ENCODE results near the gene LCORL. TPM values are rescaled to one million over a fixed set of nuclear protein-coding genes. Genes with fewer than 3 reads are reported as not detected.

LCORL gene
- total and polyA plus RNA-seq, 9 donors = 4.5 to 21.8 (median 16.6) TPM

GRCh38 chr4:17934286-17934685, 87.3 kb downstream of the LCORL start:
- TF ChIP-seq CTCF (IDR thresholded peaks at IDR 0.05) = no peak
- no peak for TF ChIP-seq POLR2A (IDR thresholded peaks at IDR 0.05)
- TF ChIP-seq EP300 (IDR thresholded peaks at IDR 0.05) = no peak
- Histone ChIP-seq H3K27ac (no peak overlapping the region), H3K4me3 (no peak overlapping the region), H3K9me3 (no peaks in the 10 kb centered on the region), H3K27me3 (no peaks in the 10 kb centered on the region), H3K4me1 (ENCODE audit: insufficient read depth) (no peaks in the 10 kb centered on the region), H3K36me3 (no peaks in the 10 kb centered on the region)
- DNase-seq = no peak
- intact Hi-C loops (cut with DNase I) = no loop called here

GRCh38 chr4:17933126-17933525, 88.4 kb downstream of the LCORL start:
- H3K4me3 ChIP-seq = no peak overlapping the region
- H3K27me3 ChIP-seq = no peaks in the 10 kb centered on the region
- TF ChIP-seq EP300 (IDR thresholded peaks at IDR 0.05) (no peak), CTCF (IDR thresholded peaks at IDR 0.05) (no peak), POLR2A (IDR thresholded peaks at IDR 0.05) (no peak)
- no peaks in the 10 kb centered on the region for H3K36me3 ChIP-seq
- no peak overlapping the region for H3K27ac ChIP-seq
- H3K4me1 ChIP-seq (ENCODE audit: insufficient read depth) = no peaks in the 10 kb centered on the region
- H3K9me3 ChIP-seq = no peaks in the 10 kb centered on the region
- intact Hi-C loops (cut with DNase I) = no loop called here
- DNase-seq = no peak

GRCh38 chr4:17932041-17932440, 89.5 kb downstream of the LCORL start:
- H3K4me3 ChIP-seq = no peak overlapping the region
- no peaks in the 10 kb centered on the region for H3K36me3 ChIP-seq
- H3K9me3 ChIP-seq = no peaks in the 10 kb centered on the region
- intact Hi-C loops (cut with DNase I) = no loop called here
- no peaks in the 10 kb centered on the region for H3K27me3 ChIP-seq
- no peak overlapping the region for H3K27ac ChIP-seq
- TF ChIP-seq EP300 (IDR thresholded peaks at IDR 0.05) (no peak), CTCF (IDR thresholded peaks at IDR 0.05) (no peak), POLR2A (IDR thresholded peaks at IDR 0.05) (no peak)
- 64 to 88% (median 67%) methylated on average over 3 of the region's 3 CpGs for WGBS, 3 donors
- no peaks in the 10 kb centered on the region for H3K4me1 ChIP-seq (ENCODE audit: insufficient read depth)
- DNase-seq = no peak

- Histone ChIP-seq H3K4me1 (ENCODE audit: insufficient read depth) (no peaks in the 10 kb centered on the region), H3K4me3 (no peak overlapping the region), H3K9me3 (no peaks in the 10 kb centered on the region), H3K36me3 (no peaks in the 10 kb centered on the region), H3K27me3 (no peaks in the 10 kb centered on the region), H3K27ac (no peak overlapping the region)
- DNase-seq = no peak
- TF ChIP-seq POLR2A (IDR thresholded peaks at IDR 0.05) (no peak), CTCF (IDR thresholded peaks at IDR 0.05) (no peak), EP300 (IDR thresholded peaks at IDR 0.05) (no peak)
- WGBS, 3 donors = 95 to 98% (median 95%) methylated on average over 3 of the region's 3 CpGs
- intact Hi-C loops (cut with DNase I) = no loop called here
Measured at GRCh38 chr4:17930256-17930655, 91.3 kb downstream of the LCORL start.

GRCh38 chr4:17924189-17924588, 97.4 kb downstream of the LCORL start:
- Histone ChIP-seq H3K9me3 (no peaks in the 10 kb centered on the region), H3K27ac (no peak overlapping the region), H3K4me3 (no peak overlapping the region), H3K27me3 (no peaks in the 10 kb centered on the region), H3K36me3 (no peaks in the 10 kb centered on the region), H3K4me1 (ENCODE audit: insufficient read depth) (no peaks in the 10 kb centered on the region)
- no peak for TF ChIP-seq EP300 (IDR thresholded peaks at IDR 0.05)
- no peak for TF ChIP-seq CTCF (IDR thresholded peaks at IDR 0.05)
- no peak for TF ChIP-seq POLR2A (IDR thresholded peaks at IDR 0.05)
- DNase-seq = no peak
- intact Hi-C loops (cut with DNase I) = no loop called here
- WGBS, 3 donors = 97 to 98% (median 98%) methylated on average over 5 of the region's 5 CpGs
